ENCODE measurements around the gene RTP2.

The RTP2 gene

DNA sequence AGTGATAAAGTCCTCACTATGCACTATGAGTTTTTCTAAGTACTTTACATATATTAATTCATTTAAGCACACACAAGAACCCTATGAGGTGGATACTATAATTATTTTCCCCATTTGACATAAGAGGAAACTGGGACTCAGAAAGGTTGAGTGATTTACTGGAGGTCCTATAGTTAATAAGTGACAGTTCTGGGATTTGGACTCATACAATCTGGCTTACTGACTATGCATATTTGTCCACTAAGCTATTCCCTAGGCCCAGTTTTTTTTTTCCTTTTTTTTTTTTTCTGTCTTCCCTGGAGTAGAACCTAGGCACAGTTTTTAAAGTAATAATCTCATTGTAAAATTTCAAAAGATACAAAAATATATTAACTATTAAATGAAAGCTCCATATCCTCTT is 6.3 kb upstream of the RTP2 start:
- Histone ChIP-seq H3K4me3 (IDR thresholded peaks at IDR 0.05; ENCODE audit: insufficient read depth, low read depth, low read length) (no peak overlapping the region), H4K20me1 (ENCODE audit: insufficient read depth) (no peaks in the 10 kb centered on the region), H3K27me3 (ENCODE audit: insufficient read depth, low read depth) (no peaks in the 10 kb centered on the region), H3K79me2 (ENCODE audit: insufficient read depth, low read depth) (no peaks in the 10 kb centered on the region), H2AFZ (ENCODE audit: low read depth) (no peak overlapping the region), H3K36me3 (ENCODE audit: insufficient read depth) (no peaks in the 10 kb centered on the region), H3K4me2 (no peak overlapping the region), H3K9ac (no peak overlapping the region), H3K4me1 (ENCODE audit: low read depth, poor library complexity, severe bottlenecking) (no peaks in the 10 kb centered on the region), H3K27ac (no peak overlapping the region)
- TF ChIP-seq, protein P1, sequence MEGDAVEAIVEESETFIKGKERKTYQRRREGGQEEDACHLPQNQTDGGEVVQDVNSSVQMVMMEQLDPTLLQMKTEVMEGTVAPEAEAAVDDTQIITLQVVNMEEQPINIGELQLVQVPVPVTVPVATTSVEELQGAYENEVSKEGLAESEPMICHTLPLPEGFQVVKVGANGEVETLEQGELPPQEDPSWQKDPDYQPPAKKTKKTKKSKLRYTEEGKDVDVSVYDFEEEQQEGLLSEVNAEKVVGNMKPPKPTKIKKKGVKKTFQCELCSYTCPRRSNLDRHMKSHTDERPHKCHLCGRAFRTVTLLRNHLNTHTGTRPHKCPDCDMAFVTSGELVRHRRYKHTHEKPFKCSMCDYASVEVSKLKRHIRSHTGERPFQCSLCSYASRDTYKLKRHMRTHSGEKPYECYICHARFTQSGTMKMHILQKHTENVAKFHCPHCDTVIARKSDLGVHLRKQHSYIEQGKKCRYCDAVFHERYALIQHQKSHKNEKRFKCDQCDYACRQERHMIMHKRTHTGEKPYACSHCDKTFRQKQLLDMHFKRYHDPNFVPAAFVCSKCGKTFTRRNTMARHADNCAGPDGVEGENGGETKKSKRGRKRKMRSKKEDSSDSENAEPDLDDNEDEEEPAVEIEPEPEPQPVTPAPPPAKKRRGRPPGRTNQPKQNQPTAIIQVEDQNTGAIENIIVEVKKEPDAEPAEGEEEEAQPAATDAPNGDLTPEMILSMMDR (conservative IDR thresholded peaks at IDR 0.05; ENCODE audit: low read depth, low read length): no peak

DNA sequence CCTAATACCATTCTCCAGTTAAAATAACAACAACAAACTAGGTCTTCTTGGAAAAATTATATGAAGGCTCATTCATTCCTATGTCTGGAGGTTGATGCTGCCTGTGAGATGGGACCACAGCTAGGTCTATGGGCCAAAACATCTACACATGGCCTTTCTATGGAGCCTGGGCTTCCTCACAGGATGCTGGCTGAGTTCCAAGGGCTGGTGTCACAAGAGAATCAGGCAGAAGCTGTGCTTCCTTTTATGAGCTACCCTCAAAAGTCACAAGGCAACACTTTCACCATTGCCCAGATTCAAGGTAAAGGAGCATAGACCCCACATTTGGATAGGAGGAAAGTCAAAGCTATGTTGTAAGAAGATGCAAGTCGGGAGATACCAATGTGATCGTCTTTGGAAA is 4.6 kb upstream of the RTP2 start:
- no peak overlapping the region for H3K27ac ChIP-seq
- H3K36me3 ChIP-seq (ENCODE audit: insufficient read depth): no peaks in the 10 kb centered on the region
- no peak overlapping the region for H2AFZ ChIP-seq (ENCODE audit: low read depth)
- H3K4me2 ChIP-seq: no peak overlapping the region
- no peak overlapping the region for H3K4me3 ChIP-seq (IDR thresholded peaks at IDR 0.05; ENCODE audit: insufficient read depth, low read depth, low read length)
- H3K9ac ChIP-seq: no peak overlapping the region
- no peaks in the 10 kb centered on the region for H4K20me1 ChIP-seq (ENCODE audit: insufficient read depth)
- H3K79me2 ChIP-seq (ENCODE audit: insufficient read depth, low read depth): no peaks in the 10 kb centered on the region
- H3K4me1 ChIP-seq (ENCODE audit: low read depth, poor library complexity, severe bottlenecking): no peaks in the 10 kb centered on the region
- TF ChIP-seq, protein P1 (conservative IDR thresholded peaks at IDR 0.05; ENCODE audit: low read depth, low read length): no peak
- no peaks in the 10 kb centered on the region for H3K27me3 ChIP-seq (ENCODE audit: insufficient read depth, low read depth)

DNA sequence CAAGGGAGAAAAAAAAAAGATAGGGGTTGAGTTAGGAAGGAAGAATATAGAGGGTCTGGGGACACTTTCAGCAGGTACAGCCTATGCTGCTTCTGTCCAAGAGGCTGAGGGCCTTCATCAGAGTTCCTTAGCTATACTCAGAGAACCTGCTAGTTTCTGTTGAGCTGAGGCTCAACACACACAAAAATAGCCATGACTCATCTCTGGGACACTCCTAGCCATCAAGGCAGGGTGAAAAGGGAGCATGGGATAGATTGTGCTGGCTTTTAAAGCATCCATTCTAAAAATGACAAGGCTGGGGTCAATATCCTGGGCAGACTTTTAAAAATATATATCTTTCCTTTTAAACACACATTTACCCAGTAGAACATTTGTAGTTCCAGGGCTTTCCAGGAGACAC is 2.8 kb upstream of the RTP2 start:
- Histone ChIP-seq H3K9ac (no peak overlapping the region), H3K4me1 (ENCODE audit: low read depth, poor library complexity, severe bottlenecking) (no peaks in the 10 kb centered on the region), H3K4me3 (IDR thresholded peaks at IDR 0.05; ENCODE audit: insufficient read depth, low read depth, low read length) (no peak overlapping the region), H3K36me3 (ENCODE audit: insufficient read depth) (no peaks in the 10 kb centered on the region), H3K27me3 (ENCODE audit: insufficient read depth, low read depth) (no peaks in the 10 kb centered on the region), H3K4me2 (no peak overlapping the region), H3K27ac (no peak overlapping the region), H3K79me2 (ENCODE audit: insufficient read depth, low read depth) (no peaks in the 10 kb centered on the region), H2AFZ (ENCODE audit: low read depth) (no peak overlapping the region), H4K20me1 (ENCODE audit: insufficient read depth) (no peaks in the 10 kb centered on the region)
- TF ChIP-seq, protein P1 (conservative IDR thresholded peaks at IDR 0.05; ENCODE audit: low read depth, low read length): no peak

DNA sequence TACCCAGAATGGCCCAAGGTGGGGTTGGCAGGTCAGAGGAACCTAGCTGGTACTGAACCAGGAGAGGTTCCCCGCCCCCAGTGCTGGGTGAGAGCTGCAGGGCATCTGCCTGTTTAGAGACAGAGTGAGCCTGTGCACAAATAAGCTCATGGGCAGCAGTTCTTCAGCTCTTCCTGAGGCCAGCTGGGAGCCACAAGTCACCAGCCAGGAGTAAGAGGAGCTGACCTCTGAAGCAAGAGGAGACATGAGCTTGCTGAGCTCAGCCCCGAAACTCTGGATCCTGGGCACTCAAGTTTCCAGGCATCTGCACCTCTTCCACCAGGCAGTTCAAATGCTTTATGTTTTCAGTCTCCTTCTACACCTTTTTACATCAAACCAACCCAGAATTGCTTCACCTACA is 2.1 kb downstream of the RTP2 start:
- Histone ChIP-seq H3K9ac (no peak overlapping the region), H3K4me2 (no peak overlapping the region), H3K27me3 (ENCODE audit: insufficient read depth, low read depth) (no peaks in the 10 kb centered on the region), H3K36me3 (ENCODE audit: insufficient read depth) (no peaks in the 10 kb centered on the region), H3K4me1 (ENCODE audit: low read depth, poor library complexity, severe bottlenecking) (no peaks in the 10 kb centered on the region), H4K20me1 (ENCODE audit: insufficient read depth) (no peaks in the 10 kb centered on the region), H3K79me2 (ENCODE audit: insufficient read depth, low read depth) (no peaks in the 10 kb centered on the region), H3K27ac (no peak overlapping the region), H3K4me3 (IDR thresholded peaks at IDR 0.05; ENCODE audit: insufficient read depth, low read depth, low read length) (no peak overlapping the region), H2AFZ (ENCODE audit: low read depth) (no peak overlapping the region)
- TF ChIP-seq, protein P1 (conservative IDR thresholded peaks at IDR 0.05; ENCODE audit: low read depth, low read length): no peak
